Astrocyte of the spinal cord (primary cell): Measurements from ENCODE around the gene BTG1.

ENCODE experiments used
- DNase-seq: peaks from one replicate; pipeline ENCODE4 v3.0.0; 2011; ENCODE audit warnings: low read depth, low spot score
- H3K4me3 ChIP-seq: 2 replicates; pipeline ENCODE4 v1.5.1; 2011; ENCODE audit warnings: low read depth, mild to moderate bottlenecking, low read length, moderate library complexity
- CTCF ChIP-seq: IDR thresholded peaks from 2 replicates; pipeline ENCODE4 v1.5.1; 2012; ENCODE audit warnings: low read depth, mild to moderate bottlenecking, low read length, inconsistent platforms
- in situ Hi-C: cut with HindIII; loops from 2 replicates; pipeline ENCODE4 v1.10.0; 2017; ENCODE audit warnings: low sequenced_read_pairs

The BTG1 gene

DNA sequence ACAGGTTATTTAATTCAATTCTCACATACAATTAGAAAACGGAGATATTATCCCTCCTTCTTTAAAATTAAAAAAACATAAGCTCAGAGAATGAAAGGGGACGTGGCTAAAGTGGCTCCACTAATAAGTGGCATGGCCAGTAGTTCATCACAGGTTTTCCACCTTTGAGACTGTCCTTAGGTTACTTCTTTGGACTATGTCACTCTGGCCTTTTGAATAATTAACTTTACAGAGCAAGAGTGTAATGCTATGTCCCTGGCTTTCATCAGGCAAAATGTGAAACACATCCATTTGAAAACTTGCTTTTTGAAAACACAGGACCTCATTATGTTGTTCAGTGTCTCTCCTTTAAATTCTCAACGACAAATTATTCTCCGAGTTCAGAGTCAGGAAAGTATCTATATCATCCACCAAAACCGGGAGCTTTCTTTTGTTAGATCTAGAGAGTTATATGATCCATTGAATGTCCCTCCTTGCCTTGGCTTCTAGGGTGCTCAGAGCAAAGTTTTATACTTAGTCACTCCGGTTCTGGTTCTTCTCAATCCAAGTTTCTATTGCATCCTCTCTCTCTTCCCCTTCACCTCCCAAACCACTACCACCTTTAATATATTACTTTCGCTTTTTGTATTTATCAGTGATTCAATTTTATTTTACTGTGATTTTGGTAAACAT is 43.0 kb upstream of the BTG1 start:
- DNase-seq = no peak
- H3K4me3 ChIP-seq = no peak overlapping the region
- no peak for TF ChIP-seq CTCF
- in situ Hi-C loops = no loop called here

DNA sequence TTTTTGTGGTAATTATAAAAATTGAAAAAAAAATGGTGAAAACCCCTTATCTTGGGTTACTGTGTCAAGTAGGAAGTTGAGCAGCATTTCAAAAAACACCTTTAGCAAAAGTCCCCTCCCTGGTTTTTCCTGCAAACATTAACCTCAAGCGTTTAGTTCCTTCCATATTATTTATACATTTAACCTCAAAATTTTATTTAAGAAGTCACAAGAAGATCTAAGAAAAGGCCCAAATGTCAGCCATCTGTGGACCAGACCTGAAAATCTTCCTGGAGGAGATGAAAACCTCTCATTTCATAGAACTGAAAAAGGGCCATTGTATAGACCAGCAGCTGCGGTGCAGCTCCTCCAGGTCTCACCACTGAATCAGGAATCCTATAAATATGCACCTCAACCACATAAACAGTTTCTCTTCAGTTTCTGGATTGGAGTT is 40.4 kb upstream of the BTG1 start:
- H3K4me3 ChIP-seq = no peak overlapping the region
- no peak for TF ChIP-seq CTCF
- in situ Hi-C loops = no loop called here
- no peak for DNase-seq

DNA sequence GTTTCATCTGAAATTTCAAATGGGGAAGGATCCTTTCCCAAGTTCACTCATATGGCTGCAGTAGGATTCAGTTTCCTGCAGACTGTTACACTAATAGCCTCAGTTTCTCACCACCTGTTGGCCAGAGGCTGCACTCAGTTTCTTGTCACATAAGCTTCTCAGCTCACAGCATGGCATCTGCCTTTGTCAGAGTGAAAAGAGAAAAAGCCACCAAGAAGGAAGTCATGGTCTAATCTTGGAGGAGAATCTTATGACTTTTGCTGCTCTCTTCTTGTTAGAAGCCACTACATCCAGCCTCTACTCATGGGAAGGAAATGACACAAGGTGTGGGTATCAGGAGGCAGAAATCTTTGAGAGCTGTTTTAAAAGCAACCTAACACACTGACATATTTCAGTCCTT is 39.4 kb upstream of the BTG1 start:
- no peak for DNase-seq
- in situ Hi-C loops = no loop called here
- H3K4me3 ChIP-seq = no peak overlapping the region
- no peak for TF ChIP-seq CTCF

DNA sequence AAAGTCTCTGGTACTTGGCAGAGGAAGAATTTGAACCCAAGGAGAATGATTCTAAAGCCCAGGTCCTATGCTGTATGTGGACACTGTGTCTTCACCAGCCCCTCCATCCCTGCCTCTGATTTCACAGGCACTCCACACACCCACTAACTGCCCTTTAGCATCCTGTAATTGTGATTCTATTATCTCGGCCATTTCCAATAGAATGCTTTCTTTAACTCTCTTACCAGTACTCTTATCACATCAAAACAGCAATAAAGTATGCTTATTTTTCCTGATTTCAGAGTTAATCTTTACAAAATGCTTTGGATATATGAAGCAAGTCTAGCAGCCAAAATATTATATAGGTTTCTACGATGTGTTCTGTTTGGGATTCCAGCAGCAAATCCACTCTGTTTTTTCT is 37.9 kb upstream of the BTG1 start:
- TF ChIP-seq CTCF = no peak
- H3K4me3 ChIP-seq = no peak overlapping the region
- in situ Hi-C loops = no loop called here
- DNase-seq = no peak

DNA sequence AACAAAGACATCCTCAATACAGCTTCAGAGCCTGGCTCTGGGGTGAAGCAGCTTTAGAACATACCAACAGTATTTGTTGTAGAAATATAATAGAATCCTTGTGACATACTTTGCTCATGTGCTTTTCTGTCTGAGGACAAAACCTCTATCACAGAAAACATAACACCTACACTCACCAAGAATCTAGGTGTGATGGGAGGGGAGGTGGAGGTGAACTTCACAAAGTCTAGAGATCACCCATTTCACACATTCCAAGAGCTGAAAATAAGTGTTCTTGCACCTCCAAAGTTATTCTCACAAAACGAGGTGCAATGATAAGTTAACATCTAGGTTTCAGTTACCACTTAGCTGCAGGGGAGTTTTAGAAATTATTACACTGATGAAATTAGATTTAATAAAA is 32.7 kb upstream of the BTG1 start:
- in situ Hi-C loops = no loop called here
- H3K4me3 ChIP-seq = no peak overlapping the region
- no peak for TF ChIP-seq CTCF
- DNase-seq = no peak

GRCh38 chr12:92176646-92177045 is 31.0 kb upstream of the BTG1 start:
- no peak overlapping the region for H3K4me3 ChIP-seq
- no peak for TF ChIP-seq CTCF
- in situ Hi-C loops = no loop called here
- no peak for DNase-seq
